OCI-LY1 (cell line): ENCODE results near the gene CXCR3.
"Not testable (repeated sequence)": the region's sequence is repeated elsewhere in the genome, so short reads cannot be mapped to it uniquely, and the experiment has no call there.

Experiments
- H2AFZ ChIP-seq: fragments of 200-600 bp; sonication (generic), shearing (Covaris generic); 2 replicates; pipeline ENCODE4 v1.6.0; 2014; ENCODE audit warnings: antibody characterized with exemption, mild to moderate bottlenecking, low read length
- H3F3A ChIP-seq: fragments of 200-600 bp; sonication (generic), shearing (Covaris generic); 2 replicates; pipeline ENCODE4 v1.6.0; 2014; ENCODE audit warnings: mild to moderate bottlenecking, antibody characterized with exemption, low read length, moderate library complexity; ENCODE audit not compliant: insufficient read depth
- H3K27ac ChIP-seq: fragments of 200-600 bp; sonication (generic); 2 replicates; pipeline ENCODE4 v1.5.1; 2014; ENCODE audit warnings: low read length, mixed run types, mild to moderate bottlenecking, low read depth; ENCODE audit not compliant: poor library complexity, severe bottlenecking
- H3K27me3 ChIP-seq: fragments of 200-600 bp; sonication (generic); 2 replicates; pipeline ENCODE4 v1.6.0; 2014; ENCODE audit warnings: antibody characterized with exemption, mild to moderate bottlenecking, low read length, moderate library complexity; ENCODE audit not compliant: insufficient read depth
- H3K36me3 ChIP-seq: fragments of 200-600 bp; sonication (generic); 2 replicates; pipeline ENCODE4 v1.6.1; 2014; ENCODE audit warnings: mild to moderate bottlenecking, antibody characterized with exemption, low read length, moderate library complexity, mixed read lengths; ENCODE audit not compliant: insufficient read depth
- H3K4me1 ChIP-seq: fragments of 200-600 bp; sonication (generic); 2 replicates; pipeline ENCODE4 v1.5.1; 2014; ENCODE audit warnings: mild to moderate bottlenecking, low read length, moderate library complexity; ENCODE audit not compliant: insufficient read depth, severe bottlenecking
- H3K4me2 ChIP-seq: fragments of 200-600 bp; sonication (generic), shearing (Covaris generic); 2 replicates; pipeline ENCODE4 v1.6.1; 2014; ENCODE audit warnings: low read length
- H3K4me3 ChIP-seq: fragments of 200-600 bp; sonication (generic); 2 replicates; pipeline ENCODE4 v1.5.1; 2014; ENCODE audit warnings: low read length, low read depth, mild to moderate bottlenecking, mixed read lengths; ENCODE audit not compliant: poor library complexity, severe bottlenecking
- H3K79me2 ChIP-seq: fragments of 200-600 bp; shearing (Covaris generic); 2 replicates; pipeline ENCODE4 v1.6.1; 2016; ENCODE audit warnings: mixed run types, low read length, mixed read lengths; ENCODE audit not compliant: insufficient read depth
- H3K9ac ChIP-seq: fragments of 200-600 bp; sonication (generic), shearing (Covaris generic); 2 replicates; pipeline ENCODE4 v1.6.1; 2014; ENCODE audit warnings: mild to moderate bottlenecking, low read length, mixed read lengths
- H3K9me2 ChIP-seq: fragments of 200-600 bp; sonication (generic), shearing (Covaris generic); 2 replicates; pipeline ENCODE4 v1.6.1; 2014; ENCODE audit warnings: low read depth, mild to moderate bottlenecking, low read length, mixed read lengths
- H3K9me3 ChIP-seq: fragments of 200-600 bp; shearing (Covaris generic); 2 replicates; pipeline ENCODE4 v1.6.1; 2014; ENCODE audit warnings: low read length, mixed read lengths
- H4K20me1 ChIP-seq: fragments of 200-600 bp; sonication (generic), shearing (Covaris generic); 2 replicates; pipeline ENCODE4 v1.6.0; 2016; ENCODE audit warnings: mild to moderate bottlenecking, low read length; ENCODE audit not compliant: insufficient read depth
- EZH2 ChIP-seq: fragments of 200-600 bp; sonication (generic), shearing (Covaris generic); IDR thresholded peaks from 2 replicates; pipeline ENCODE4 v1.8.0; 2017; ENCODE audit warnings: borderline replicate concordance, mixed run types, mild to moderate bottlenecking, antibody characterized with exemption, low read length, moderate library complexity, mixed read lengths
- TF ChIP-seq, protein P1 (sequence below): fragments of 200-600 bp; sonication (generic), shearing (Covaris generic); IDR thresholded peaks from 2 replicates; pipeline ENCODE4 v1.5.1; 2017; ENCODE audit warnings: mild to moderate bottlenecking, antibody characterized with exemption, low read length, moderate library complexity, mixed read lengths

CXCR3 gene

DNA sequence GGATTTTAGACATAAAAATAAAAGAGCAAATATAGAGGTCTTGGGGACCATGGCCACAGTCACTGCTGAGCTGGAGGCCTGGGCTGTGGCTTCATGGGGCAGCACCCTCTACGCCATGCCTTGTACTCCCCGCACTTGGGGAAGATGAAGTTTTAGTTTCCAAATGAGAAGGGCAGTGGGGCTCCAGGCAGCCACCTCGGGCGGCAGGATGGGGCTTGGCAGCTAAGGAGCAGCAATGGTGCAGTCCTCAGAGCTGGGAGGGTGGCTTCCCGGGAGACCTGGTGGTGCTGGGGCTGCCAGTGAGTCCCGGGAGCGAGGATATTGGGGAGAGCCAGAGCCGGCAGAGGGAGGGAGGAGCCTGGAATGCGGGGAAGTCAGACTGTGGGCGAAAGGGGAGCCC, 2.4 kb downstream of the CXCR3 start:
- no peaks in the 10 kb centered on the region for H3K9me2 ChIP-seq
- H2AFZ ChIP-seq = no peak overlapping the region
- no peak for TF ChIP-seq EZH2
- TF ChIP-seq, protein P1, sequence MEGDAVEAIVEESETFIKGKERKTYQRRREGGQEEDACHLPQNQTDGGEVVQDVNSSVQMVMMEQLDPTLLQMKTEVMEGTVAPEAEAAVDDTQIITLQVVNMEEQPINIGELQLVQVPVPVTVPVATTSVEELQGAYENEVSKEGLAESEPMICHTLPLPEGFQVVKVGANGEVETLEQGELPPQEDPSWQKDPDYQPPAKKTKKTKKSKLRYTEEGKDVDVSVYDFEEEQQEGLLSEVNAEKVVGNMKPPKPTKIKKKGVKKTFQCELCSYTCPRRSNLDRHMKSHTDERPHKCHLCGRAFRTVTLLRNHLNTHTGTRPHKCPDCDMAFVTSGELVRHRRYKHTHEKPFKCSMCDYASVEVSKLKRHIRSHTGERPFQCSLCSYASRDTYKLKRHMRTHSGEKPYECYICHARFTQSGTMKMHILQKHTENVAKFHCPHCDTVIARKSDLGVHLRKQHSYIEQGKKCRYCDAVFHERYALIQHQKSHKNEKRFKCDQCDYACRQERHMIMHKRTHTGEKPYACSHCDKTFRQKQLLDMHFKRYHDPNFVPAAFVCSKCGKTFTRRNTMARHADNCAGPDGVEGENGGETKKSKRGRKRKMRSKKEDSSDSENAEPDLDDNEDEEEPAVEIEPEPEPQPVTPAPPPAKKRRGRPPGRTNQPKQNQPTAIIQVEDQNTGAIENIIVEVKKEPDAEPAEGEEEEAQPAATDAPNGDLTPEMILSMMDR = no peak
- H3K4me2 ChIP-seq = no peak overlapping the region
- H3K9ac ChIP-seq = no peak overlapping the region
- H4K20me1 ChIP-seq = no peaks in the 10 kb centered on the region
- peaks cover 20% of the 10 kb centered on the region for H3K36me3 ChIP-seq
- no peaks in the 10 kb centered on the region for H3K79me2 ChIP-seq
- no peaks in the 10 kb centered on the region for H3K27me3 ChIP-seq
- no peaks in the 10 kb centered on the region for H3K9me3 ChIP-seq
- H3K27ac ChIP-seq = no peak overlapping the region
- H3K4me1 ChIP-seq = peaks cover 8% of the 10 kb centered on the region
- H3K4me3 ChIP-seq = no peak overlapping the region
- H3F3A ChIP-seq = no peaks in the 10 kb centered on the region

DNA sequence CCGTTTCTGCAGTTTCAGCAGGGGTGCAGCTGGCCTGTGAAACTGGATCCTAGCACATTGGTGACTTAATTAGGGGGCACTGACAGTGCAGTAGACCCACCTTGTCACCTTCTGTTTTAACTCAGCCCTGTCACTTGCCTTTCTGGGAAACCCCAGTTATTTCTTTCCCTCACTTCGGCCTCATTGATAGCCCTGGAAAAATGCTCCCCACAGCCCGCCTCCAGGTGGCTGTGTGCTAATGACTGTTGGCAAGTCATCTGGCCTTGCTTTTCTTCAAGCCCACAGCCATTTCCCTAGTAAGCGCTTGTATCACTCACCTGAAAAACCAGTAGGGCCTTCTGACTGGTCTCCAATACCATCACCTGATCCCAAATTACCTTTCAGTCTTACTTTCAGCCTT, 3.3 kb downstream of the CXCR3 start:
- Histone ChIP-seq H3K9ac (no peak overlapping the region), H3K9me3 (no peaks in the 10 kb centered on the region), H3K4me3 (no peak overlapping the region), H3K79me2 (no peaks in the 10 kb centered on the region), H3K4me1 (peaks cover 8% of the 10 kb centered on the region), H3K27me3 (no peaks in the 10 kb centered on the region), H2AFZ (no peak overlapping the region), H3K9me2 (no peaks in the 10 kb centered on the region), H3F3A (no peaks in the 10 kb centered on the region), H4K20me1 (no peaks in the 10 kb centered on the region), H3K4me2 (no peak overlapping the region), H3K27ac (no peak overlapping the region), H3K36me3 (peaks cover 25% of the 10 kb centered on the region)
- TF ChIP-seq EZH2 = no peak
- TF ChIP-seq, protein P1 = no peak

DNA sequence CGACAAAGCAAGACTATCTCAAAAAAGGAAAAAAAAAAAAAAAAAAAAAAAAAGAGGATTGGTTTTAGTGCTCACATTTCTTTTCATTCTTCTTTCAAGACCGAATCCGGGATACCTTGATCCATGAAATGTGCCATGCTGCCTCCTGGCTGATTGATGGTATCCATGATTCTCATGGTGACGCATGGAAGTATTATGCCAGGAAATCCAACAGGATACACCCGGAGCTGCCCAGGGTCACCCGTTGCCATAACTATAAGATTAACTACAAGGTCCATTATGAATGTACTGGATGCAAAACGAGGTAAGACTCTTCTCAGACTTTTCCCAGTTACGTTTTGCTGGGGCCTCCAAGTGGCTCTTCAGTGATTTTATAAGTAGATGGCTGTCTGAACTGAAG, 6.1 kb downstream of the CXCR3 start:
- no peaks in the 10 kb centered on the region for H3K27me3 ChIP-seq
- H3K4me2 ChIP-seq = no peak overlapping the region
- H2AFZ ChIP-seq = no peak overlapping the region
- no peak overlapping the region for H3K27ac ChIP-seq
- no peaks in the 10 kb centered on the region for H3K9me2 ChIP-seq
- H3K4me1 ChIP-seq = no peaks in the 10 kb centered on the region
- no peaks in the 10 kb centered on the region for H3K9me3 ChIP-seq
- no peaks in the 10 kb centered on the region for H3F3A ChIP-seq
- H3K79me2 ChIP-seq = no peaks in the 10 kb centered on the region
- H3K36me3 ChIP-seq = peaks cover 38% of the 10 kb centered on the region
- H3K9ac ChIP-seq = no peak overlapping the region
- TF ChIP-seq, protein P1 = no peak
- TF ChIP-seq EZH2 = no peak
- no peaks in the 10 kb centered on the region for H4K20me1 ChIP-seq
- no peak overlapping the region for H3K4me3 ChIP-seq

DNA sequence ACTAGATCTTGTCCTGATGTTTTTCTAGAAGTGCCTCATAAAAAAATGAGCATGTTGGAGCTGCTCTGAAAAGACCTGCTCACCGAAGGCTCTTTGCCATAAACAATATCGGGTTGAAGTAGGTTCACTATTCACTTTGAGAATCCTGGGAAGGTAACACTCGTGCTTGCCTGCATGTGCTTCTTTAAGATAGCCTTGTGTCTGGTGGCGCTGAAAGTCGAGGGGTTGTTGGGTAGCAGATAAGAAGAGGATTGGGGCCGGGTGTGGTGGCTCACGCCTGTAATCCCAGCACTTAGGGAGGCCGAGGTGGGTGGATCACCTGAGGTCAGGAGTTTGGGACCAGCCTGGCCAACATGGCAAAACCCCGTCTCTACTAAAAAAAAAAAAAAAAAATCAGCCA, 6.6 kb downstream of the CXCR3 start:
- H3K27ac ChIP-seq, H3K9me3 ChIP-seq, H3K9ac ChIP-seq, H3K4me1 ChIP-seq, H3K79me2 ChIP-seq, H3F3A ChIP-seq, H3K9me2 ChIP-seq, H4K20me1 ChIP-seq, H3K4me2 ChIP-seq, H2AFZ ChIP-seq, H3K27me3 ChIP-seq, H3K4me3 ChIP-seq: not testable (repeated sequence)
- peaks cover 43% of the 10 kb centered on the region for H3K36me3 ChIP-seq
